ENCODE results near the gene CDK11B. TPM values are rescaled to one million over a fixed set of nuclear protein-coding genes. Genes with fewer than 3 reads are reported as not detected.
A peak's percentile ranks its signal among the peaks of the same experiment; 100 is the strongest.

The CDK11B gene
- total RNA-seq, 1 donor from 2014 or later, result 26.5 TPM

DNA sequence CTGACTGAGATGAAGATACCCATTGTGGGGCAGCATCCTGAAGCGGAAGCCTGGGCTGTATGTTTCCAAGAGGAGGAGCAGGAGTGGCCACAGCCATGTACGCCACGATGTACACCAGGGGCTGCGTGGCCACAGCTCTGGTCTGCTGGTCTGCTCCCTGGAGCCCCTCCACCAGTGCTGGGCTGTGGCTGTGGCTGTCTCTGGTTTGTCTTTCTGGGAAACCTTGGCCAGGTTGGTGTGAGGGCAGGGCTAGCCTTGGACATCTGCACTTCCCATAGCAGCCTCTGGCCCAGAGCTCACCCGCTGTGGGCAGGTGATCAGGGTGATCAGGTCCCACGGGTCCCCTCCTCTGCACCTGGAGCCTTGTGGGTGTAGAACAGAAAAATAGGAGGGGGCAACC is 40.9 kb downstream of the CDK11B start:
- no peaks in the 10 kb centered on the region for H3K36me3 Mint-ChIP-seq
- H3K27me3 Mint-ChIP-seq, result no peaks in the 10 kb centered on the region
- DNase-seq (ENCODE audit: extremely low spot score, unreplicated experiment), result no peak
- TF ChIP-seq, protein P1, sequence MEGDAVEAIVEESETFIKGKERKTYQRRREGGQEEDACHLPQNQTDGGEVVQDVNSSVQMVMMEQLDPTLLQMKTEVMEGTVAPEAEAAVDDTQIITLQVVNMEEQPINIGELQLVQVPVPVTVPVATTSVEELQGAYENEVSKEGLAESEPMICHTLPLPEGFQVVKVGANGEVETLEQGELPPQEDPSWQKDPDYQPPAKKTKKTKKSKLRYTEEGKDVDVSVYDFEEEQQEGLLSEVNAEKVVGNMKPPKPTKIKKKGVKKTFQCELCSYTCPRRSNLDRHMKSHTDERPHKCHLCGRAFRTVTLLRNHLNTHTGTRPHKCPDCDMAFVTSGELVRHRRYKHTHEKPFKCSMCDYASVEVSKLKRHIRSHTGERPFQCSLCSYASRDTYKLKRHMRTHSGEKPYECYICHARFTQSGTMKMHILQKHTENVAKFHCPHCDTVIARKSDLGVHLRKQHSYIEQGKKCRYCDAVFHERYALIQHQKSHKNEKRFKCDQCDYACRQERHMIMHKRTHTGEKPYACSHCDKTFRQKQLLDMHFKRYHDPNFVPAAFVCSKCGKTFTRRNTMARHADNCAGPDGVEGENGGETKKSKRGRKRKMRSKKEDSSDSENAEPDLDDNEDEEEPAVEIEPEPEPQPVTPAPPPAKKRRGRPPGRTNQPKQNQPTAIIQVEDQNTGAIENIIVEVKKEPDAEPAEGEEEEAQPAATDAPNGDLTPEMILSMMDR (conservative IDR thresholded peaks at IDR 0.05), result no peak
- H3K9me3 Mint-ChIP-seq, result no peaks in the 10 kb centered on the region
- H3K4me3 Mint-ChIP-seq, result peak overlapping the region; percentile 91
- peak overlapping the region; percentile 70 for H3K27ac Mint-ChIP-seq
- peaks cover 13% of the 10 kb centered on the region for H3K4me1 Mint-ChIP-seq (ENCODE audit: unreplicated experiment)

DNA sequence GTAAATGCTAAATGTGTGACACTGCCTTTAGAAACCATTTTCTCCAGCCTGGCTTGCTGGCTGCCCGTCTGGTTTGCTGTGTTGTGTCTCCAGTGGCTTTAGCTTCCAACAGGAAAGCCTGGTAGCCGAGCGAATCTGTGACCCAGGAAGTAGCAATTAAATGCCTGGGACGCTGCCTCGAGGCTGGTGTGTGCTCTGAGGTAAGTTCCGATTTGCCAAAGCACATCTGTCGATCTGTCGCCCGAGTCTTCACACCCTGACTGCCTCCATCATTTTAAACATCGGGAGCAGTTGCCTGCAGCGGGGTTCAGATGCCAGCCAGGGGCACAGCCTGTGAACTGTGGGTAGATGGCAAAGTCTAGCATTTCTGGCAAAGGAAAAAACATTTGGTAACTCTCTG is 41.3 kb downstream of the CDK11B start:
- peaks cover 13% of the 10 kb centered on the region for H3K4me1 Mint-ChIP-seq (ENCODE audit: unreplicated experiment)
- H3K4me3 Mint-ChIP-seq, result peak overlapping the region; percentile 91
- no peak for DNase-seq (ENCODE audit: extremely low spot score, unreplicated experiment)
- TF ChIP-seq, protein P1 (conservative IDR thresholded peaks at IDR 0.05), result no peak
- H3K36me3 Mint-ChIP-seq, result no peaks in the 10 kb centered on the region
- H3K27me3 Mint-ChIP-seq, result no peaks in the 10 kb centered on the region
- peak overlapping the region; percentile 70 for H3K27ac Mint-ChIP-seq
- no peaks in the 10 kb centered on the region for H3K9me3 Mint-ChIP-seq

DNA sequence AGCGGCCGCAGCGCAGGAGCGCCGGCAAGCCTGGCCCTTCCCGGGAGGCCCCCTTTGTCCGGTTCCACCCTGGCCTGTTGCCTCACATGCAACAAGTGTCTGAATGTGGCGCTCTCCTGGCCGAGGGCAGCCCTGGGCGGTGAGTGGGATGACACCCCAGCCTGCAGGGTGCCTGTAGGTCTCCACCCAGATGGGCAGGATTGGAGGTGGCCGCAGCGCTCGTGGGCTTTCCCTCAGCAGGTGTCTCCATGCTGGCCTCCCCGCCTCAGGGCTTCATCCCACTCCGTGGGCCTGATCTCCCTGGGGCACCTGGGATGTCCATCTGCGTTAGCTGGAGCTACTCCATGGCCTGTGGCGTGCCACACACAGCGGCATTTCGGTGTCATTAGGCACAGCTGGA is 42.0 kb downstream of the CDK11B start:
- DNase-seq (ENCODE audit: extremely low spot score, unreplicated experiment), result no peak
- Mint-ChIP-seq H3K27ac (peak overlapping the region; percentile 72), H3K27me3 (no peaks in the 10 kb centered on the region), H3K4me3 (peak overlapping the region; percentile 91), H3K36me3 (no peaks in the 10 kb centered on the region), H3K4me1 (ENCODE audit: unreplicated experiment) (peaks cover 17% of the 10 kb centered on the region), H3K9me3 (no peaks in the 10 kb centered on the region)
- TF ChIP-seq, protein P1 (conservative IDR thresholded peaks at IDR 0.05), result no peak

DNA sequence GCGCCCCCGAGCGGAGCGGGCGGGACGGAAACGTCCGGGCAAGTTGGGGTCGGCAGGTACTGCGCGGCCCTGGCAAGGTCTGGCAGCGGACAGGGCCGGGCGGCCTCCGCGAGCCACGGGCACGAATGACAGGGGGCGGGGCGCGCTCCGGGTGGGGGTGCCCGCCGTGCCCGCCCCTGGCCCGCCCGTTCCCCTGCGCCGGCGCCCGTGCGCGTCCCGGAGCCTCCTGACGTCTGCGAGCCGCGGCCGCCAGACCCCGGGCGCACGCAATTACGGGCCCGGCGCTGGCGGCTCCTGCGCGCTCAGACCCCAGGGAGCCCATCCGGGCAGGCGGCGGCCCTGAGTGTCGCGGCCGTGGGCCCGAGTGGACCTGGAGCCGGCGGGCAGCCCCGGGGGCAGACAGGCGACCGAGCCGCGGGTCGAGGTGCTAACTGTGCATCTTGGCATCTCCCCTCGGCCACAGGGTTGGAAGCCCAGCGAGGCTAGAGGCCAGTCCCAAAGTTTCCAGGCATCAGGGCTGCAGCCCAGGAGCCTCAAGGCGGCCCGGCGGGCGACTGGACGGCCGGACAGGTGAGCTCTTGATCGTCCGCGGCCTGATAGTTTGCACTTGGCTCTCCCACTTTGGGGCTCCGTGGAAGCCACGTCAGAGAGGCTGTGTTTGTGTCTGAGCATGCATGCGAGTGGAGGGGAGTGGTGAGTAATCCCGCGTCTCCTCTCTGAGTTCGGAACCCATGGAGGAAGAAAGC is 42.6 kb downstream of the CDK11B start:
- Mint-ChIP-seq H3K27me3 (no peaks in the 10 kb centered on the region), H3K27ac (peak overlapping the region; percentile 72), H3K36me3 (no peaks in the 10 kb centered on the region), H3K9me3 (no peaks in the 10 kb centered on the region), H3K4me1 (ENCODE audit: unreplicated experiment) (peaks cover 17% of the 10 kb centered on the region), H3K4me3 (peak overlapping the region; percentile 91)
- DNase-seq (ENCODE audit: extremely low spot score, unreplicated experiment), result no peak
- TF ChIP-seq, protein P1 (conservative IDR thresholded peaks at IDR 0.05), result no peak

DNA sequence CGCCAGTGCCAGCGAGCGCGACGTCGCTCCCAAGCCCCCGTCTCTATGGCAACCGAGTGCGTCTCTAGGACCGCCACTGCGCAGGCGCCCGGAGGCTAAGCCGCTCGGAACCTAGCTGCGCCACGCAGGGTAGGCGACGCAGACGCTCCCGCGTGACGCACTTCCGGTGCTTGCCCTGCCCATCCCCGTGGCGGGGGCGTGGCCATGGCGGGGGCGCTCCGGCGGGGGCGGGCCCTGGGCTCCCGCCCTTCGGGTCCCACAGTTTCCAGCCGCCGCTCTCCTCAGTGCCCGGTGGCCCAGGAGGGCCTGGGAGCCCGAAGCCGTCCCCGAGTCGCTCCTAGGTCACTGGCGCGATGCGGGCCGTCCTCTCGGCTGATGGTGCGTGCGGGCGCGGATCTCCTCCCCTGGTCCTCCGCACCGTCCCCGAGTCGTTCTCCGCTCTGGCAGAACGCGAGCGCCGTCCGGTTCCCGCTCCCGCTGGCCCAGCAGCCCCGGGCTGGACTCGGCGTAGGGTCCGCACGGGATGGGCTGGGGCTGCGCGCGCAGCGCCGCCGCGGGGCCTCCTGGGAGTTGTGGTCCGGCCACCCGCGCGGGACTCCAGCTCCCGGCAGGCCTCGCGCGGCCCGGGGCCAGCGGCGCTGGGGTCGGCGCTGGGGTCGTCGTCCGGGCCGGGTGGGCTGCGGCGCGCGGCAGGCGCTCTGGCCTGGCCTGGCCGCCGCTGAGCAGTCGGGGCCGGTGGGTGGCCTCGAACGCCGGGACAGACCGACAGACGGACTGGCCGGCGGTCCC is 43.4 kb downstream of the CDK11B start, which contains the start of gene MIB2:
Gene MIB2, plus strand, starts transcription at position 245 of the 789 bp plus-strand sequence. CDS start 7,953 bp downstream, outside the sequence.
- H3K27me3 Mint-ChIP-seq, result no peaks in the 10 kb centered on the region
- H3K9me3 Mint-ChIP-seq, result no peaks in the 10 kb centered on the region
- peaks cover 23% of the 10 kb centered on the region for H3K4me1 Mint-ChIP-seq (ENCODE audit: unreplicated experiment)
- no peaks in the 10 kb centered on the region for H3K36me3 Mint-ChIP-seq
- peak; percentile 99 for DNase-seq (ENCODE audit: extremely low spot score, unreplicated experiment)
- peak within 1 kb of the TSS; percentile 98 for H3K4me3 Mint-ChIP-seq
- TF ChIP-seq, protein P1 (conservative IDR thresholded peaks at IDR 0.05), result no peak
- H3K27ac Mint-ChIP-seq, result peak within 1 kb of the TSS; percentile 99
